HG02852 (cell line): ENCODE results near the gene EHD4.

Source experiments
- ATAC-seq: cut with Tn5 transposase; IDR thresholded peaks from one replicate; pipeline ENCODE4 v1.9.1; 2021; ENCODE audit warnings: mild to moderate bottlenecking, moderate library complexity; ENCODE audit not compliant: unreplicated experiment

EHD4 gene

GRCh38 chr15:41958002-41958420, 14.3 kb downstream of the EHD4 start:
- ATAC-seq = no peak

- ATAC-seq = peak; percentile 85
Observed at GRCh38 chr15:41957021-41957897, 15.1 kb downstream of the EHD4 start.

GRCh38 chr15:41955807-41956525, 16.4 kb downstream of the EHD4 start:
- ATAC-seq = no peak

- ATAC-seq = no peak
Observed at GRCh38 chr15:41955100-41955499, 17.3 kb downstream of the EHD4 start.

GRCh38 chr15:41954036-41954435, 18.3 kb downstream of the EHD4 start:
- no peak for ATAC-seq

- ATAC-seq = no peak
Observed at GRCh38 chr15:41952013-41952563, 20.3 kb downstream of the EHD4 start.

- no peak for ATAC-seq
Observed at GRCh38 chr15:41951571-41951970, 20.8 kb downstream of the EHD4 start.

- no peak for ATAC-seq
Observed at GRCh38 chr15:41950489-41950888, 21.9 kb downstream of the EHD4 start.

- ATAC-seq = no peak
Observed at GRCh38 chr15:41950127-41950483, 22.3 kb downstream of the EHD4 start.

GRCh38 chr15:41949401-41950126, 22.8 kb downstream of the EHD4 start:
- no peak for ATAC-seq

- no peak for ATAC-seq
Observed at GRCh38 chr15:41948490-41948889, 23.9 kb downstream of the EHD4 start.

- ATAC-seq = no peak
Observed at GRCh38 chr15:41946970-41947369, 25.4 kb downstream of the EHD4 start.

GRCh38 chr15:41945731-41946130, 26.6 kb downstream of the EHD4 start:
- no peak for ATAC-seq

GRCh38 chr15:41945221-41945620, 27.1 kb downstream of the EHD4 start:
- ATAC-seq = no peak

GRCh38 chr15:41944313-41944940, 27.9 kb downstream of the EHD4 start:
- ATAC-seq = no peak

- no peak for ATAC-seq
Observed at GRCh38 chr15:41943543-41944312, 28.6 kb downstream of the EHD4 start.

GRCh38 chr15:41942886-41943285, 29.5 kb downstream of the EHD4 start:
- no peak for ATAC-seq

GRCh38 chr15:41941644-41942415, 30.5 kb downstream of the EHD4 start:
- ATAC-seq = no peak

- ATAC-seq = no peak
Observed at GRCh38 chr15:41940441-41940857, 31.9 kb downstream of the EHD4 start.
